SW480 (cell line): Measurements from ENCODE around the gene OR3A2.
"Not testable (repeated sequence)": the region's sequence is repeated elsewhere in the genome, so short reads cannot be mapped to it uniquely, and the experiment has no call there.

Source experiments
- DNase-seq: peaks from one replicate; pipeline ENCODE4 v3.0.0-alpha.2; 2016; ENCODE audit warnings: low spot score

The OR3A2 gene

GRCh38 chr17:3293548-3293947 is 92.6 kb downstream of the OR3A2 start:
- DNase-seq: not testable (repeated sequence)

DNA sequence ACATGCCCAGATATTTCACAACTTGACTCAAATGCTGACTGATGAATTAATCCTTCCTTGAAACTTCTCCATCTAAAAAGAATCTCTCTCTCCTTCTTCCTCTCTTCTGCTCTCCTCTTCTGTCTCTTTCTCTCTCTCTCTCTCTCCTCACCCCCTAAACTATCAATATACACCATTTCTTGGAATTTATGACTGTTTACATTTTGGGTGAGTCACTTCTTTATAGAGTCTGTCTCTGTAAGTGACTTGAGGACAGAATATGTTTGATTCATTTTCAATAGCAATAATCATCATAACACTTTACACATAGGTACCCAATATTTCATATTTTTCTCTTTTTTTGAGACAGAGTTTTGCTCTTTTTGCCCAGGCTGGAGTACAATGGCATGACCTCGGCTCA is 103.2 kb downstream of the OR3A2 start:
- no peak for DNase-seq

- no peak for DNase-seq
These were observed 110.0 kb downstream of the OR3A2 start for GRCh38 chr17:3276126-3276525.

DNA sequence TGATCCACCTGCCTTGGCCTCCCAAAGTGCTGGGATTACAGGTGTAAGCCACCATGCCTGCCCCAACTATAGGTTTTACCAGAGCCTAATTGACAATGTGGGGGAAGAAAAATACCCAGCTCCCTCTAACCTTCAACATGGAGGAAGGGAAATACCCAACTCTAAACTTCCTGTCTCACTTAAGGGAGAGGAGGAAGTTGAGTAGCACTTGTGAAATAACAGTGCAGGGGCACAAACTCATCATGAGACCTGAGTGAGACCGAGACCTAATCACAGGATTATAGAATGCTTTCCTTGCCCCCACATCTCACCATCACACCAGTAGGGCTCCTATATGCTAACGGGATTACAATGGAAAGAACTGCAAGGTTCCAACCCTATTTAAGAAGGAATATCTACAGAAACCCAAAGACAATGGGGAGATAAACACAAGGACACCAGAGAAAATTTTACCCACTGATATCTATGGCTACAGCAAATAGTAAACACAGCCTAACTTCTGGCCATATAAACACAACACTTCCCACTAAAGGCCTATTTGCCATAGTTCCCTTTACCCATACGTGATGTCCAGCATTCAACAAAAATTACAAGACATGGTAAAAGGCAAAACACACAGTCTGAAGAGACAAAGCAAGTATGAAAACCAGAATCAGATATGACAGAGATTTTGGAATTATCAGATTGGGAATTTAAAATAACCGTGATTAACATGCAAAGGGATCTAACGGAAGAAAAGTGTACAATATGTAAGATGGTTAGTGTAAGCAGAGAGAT is 114.8 kb downstream of the OR3A2 start:
- DNase-seq: no peak

DNA sequence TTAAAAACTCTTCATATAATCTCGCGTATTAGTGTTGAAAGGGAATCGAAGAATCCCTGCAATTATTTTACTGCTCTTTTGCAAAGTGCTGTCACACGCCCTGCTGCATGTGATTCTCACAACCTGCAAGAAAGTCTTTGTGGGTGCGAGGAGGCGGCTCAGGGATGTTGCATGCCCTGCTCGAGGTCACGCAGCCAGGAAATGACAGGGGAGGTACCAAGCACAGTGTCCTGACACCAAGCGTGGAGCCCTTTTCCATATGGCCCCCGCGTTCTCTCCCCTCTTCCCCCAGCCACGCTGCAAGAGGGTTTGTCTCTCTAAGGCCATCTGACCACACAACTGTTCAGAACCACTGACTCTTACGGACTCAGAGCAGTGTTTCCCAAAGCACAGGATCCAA is 125.5 kb downstream of the OR3A2 start:
- DNase-seq: no peak

- no peak for DNase-seq
These were observed 125.9 kb downstream of the OR3A2 start for GRCh38 chr17:3260163-3260562.

DNA sequence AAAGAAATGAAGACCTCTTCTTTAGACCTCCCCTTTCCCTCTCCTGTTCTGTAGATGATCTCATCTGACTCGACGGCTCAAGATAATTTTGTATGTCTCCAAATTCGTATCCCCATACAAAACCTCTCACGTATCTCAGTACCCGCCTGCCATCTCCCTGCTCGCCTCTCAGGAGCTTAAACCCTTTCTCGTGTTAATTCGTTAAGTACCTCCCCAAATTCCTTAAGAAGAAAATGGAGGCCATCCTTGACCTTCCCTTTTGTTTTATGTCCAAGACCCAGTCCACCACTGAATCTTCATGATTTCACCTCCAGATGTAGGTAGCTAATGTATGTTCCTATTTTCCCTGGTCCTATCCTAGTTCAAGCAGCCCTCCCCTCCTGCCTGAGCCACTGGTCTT is 129.5 kb downstream of the OR3A2 start:
- DNase-seq: no peak

- DNase-seq: not testable (repeated sequence)
These were observed 137.1 kb downstream of the OR3A2 start for GRCh38 chr17:3249013-3249412.

GRCh38 chr17:3244841-3245240 is 141.3 kb downstream of the OR3A2 start:
- DNase-seq: not testable (repeated sequence)

GRCh38 chr17:3241044-3241443 is 145.1 kb downstream of the OR3A2 start:
- DNase-seq: not testable (repeated sequence)

GRCh38 chr17:3238685-3239084 is 147.4 kb downstream of the OR3A2 start:
- DNase-seq: not testable (repeated sequence)

GRCh38 chr17:3232300-3232699 is 153.8 kb downstream of the OR3A2 start:
- not testable (repeated sequence) for DNase-seq
